C4-2B (cell line): Measurements from ENCODE around the gene TUBGCP6.

Source experiments
- ZFX ChIP-seq: fragments of 450-650 bp; IDR thresholded peaks from 2 replicates; pipeline ENCODE4 v1.6.1; 2017
- TF ChIP-seq, protein P1 (sequence below): fragments of 450-650 bp; conservative IDR thresholded peaks from 2 replicates; pipeline ENCODE4 v1.5.1; 2017; ENCODE audit warnings: mild to moderate bottlenecking

DNA sequence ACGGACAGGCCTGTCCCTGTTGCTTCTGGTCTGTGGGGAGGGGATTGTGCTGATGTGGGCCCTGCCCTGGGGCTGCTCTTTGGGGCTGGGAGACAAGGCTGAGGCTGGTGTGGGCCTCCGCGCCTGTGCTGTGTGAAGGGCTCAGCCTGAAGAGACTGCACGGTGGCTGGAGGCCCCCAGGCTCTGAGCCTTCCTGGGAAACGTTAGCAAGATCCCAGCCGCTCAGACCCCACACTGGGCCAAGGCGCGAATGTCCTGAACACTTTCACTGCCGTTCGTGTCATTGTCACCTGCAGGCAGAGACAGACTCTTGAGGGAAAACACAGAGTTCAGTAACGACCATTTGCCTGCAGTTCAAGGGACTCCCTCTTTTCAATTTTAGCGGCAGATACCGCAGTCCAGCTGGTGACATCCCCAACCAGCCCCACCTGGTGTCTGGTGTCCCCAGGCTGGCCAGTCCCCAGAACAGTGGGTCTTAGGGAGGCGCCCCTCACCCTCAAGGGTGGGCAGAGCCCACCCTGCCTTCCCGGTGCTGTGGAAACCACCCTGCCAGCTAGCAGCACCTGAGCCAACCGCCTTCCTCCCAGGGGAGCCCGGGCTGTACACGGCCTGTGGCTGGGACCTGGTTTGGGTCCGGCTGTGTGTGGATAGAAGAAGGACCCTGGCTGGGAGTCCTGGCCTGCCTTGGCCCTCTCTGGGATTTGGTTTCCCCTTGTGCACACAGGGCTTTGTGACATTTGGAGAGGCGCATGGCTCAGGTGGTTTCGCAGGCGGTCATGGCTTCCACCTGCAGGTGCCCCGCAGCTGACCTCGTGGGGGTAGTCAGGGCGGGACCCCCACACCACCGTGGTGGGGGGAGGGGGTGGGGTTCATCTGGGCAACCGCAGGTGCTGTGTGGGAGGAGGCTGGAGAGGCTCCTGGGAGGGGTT lies 68.6 kb downstream of the TUBGCP6 start:
- TF ChIP-seq, protein P1, sequence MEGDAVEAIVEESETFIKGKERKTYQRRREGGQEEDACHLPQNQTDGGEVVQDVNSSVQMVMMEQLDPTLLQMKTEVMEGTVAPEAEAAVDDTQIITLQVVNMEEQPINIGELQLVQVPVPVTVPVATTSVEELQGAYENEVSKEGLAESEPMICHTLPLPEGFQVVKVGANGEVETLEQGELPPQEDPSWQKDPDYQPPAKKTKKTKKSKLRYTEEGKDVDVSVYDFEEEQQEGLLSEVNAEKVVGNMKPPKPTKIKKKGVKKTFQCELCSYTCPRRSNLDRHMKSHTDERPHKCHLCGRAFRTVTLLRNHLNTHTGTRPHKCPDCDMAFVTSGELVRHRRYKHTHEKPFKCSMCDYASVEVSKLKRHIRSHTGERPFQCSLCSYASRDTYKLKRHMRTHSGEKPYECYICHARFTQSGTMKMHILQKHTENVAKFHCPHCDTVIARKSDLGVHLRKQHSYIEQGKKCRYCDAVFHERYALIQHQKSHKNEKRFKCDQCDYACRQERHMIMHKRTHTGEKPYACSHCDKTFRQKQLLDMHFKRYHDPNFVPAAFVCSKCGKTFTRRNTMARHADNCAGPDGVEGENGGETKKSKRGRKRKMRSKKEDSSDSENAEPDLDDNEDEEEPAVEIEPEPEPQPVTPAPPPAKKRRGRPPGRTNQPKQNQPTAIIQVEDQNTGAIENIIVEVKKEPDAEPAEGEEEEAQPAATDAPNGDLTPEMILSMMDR: no peak
- TF ChIP-seq ZFX: no peak
